NCI-H345 (cell line): ENCODE results near the gene BRF1.
"Not testable (repeated sequence)": the region's sequence is repeated elsewhere in the genome, so short reads cannot be mapped to it uniquely, and the experiment has no call there.

Experiments used
- DNase-seq: peaks from one replicate; lab custom pipeline; 2025; lab: John Stamatoyannopoulos, UW

BRF1 gene

GRCh38 chr14:105332350-105332874 is 31.6 kb upstream of the BRF1 start:
- no peak for DNase-seq

- no peak for DNase-seq
Observed at GRCh38 chr14:105331575-105332349, 31.0 kb upstream of the BRF1 start.

- DNase-seq, result no peak
Observed at GRCh38 chr14:105330491-105330895, 29.7 kb upstream of the BRF1 start.

- no peak for DNase-seq
Observed at GRCh38 chr14:105329411-105330150, 28.8 kb upstream of the BRF1 start.

GRCh38 chr14:105328678-105329390 is 28.0 kb upstream of the BRF1 start:
- DNase-seq, result no peak

GRCh38 chr14:105328070-105328677 is 27.4 kb upstream of the BRF1 start:
- DNase-seq, result no peak

- not testable (repeated sequence) for DNase-seq
Observed at GRCh38 chr14:105327695-105328045, 26.9 kb upstream of the BRF1 start.

GRCh38 chr14:105326891-105327694 is 26.3 kb upstream of the BRF1 start:
- DNase-seq, result no peak

- DNase-seq, result no peak
Observed at GRCh38 chr14:105326568-105326867, 25.7 kb upstream of the BRF1 start.

GRCh38 chr14:105325716-105326567 is 25.1 kb upstream of the BRF1 start:
- DNase-seq, result no peak

- DNase-seq, result no peak
Observed at GRCh38 chr14:105325303-105325702, 24.5 kb upstream of the BRF1 start.

- DNase-seq, result no peak
Observed at GRCh38 chr14:105324871-105325270, 24.1 kb upstream of the BRF1 start.

GRCh38 chr14:105324080-105324778 is 23.4 kb upstream of the BRF1 start:
- peak; percentile 52 for DNase-seq

- no peak for DNase-seq
Observed at GRCh38 chr14:105323663-105324062, 22.9 kb upstream of the BRF1 start.

GRCh38 chr14:105322791-105323556 is 22.2 kb upstream of the BRF1 start:
- DNase-seq, result no peak

GRCh38 chr14:105317546-105317945 is 16.7 kb upstream of the BRF1 start:
- DNase-seq, result no peak

GRCh38 chr14:105316968-105317510 is 16.2 kb upstream of the BRF1 start:
- no peak for DNase-seq

- no peak for DNase-seq
Observed at GRCh38 chr14:105316577-105316941, 15.8 kb upstream of the BRF1 start.
